NCI-H524 (cell line): Measurements from ENCODE around the gene IGSF3.
A peak's percentile ranks its signal among the peaks of the same experiment; 100 is the strongest.
"Not testable (repeated sequence)": the region's sequence is repeated elsewhere in the genome, so short reads cannot be mapped to it uniquely, and the experiment has no call there.

Experiments used
- DNase-seq, 2 experiments: peaks; one replicate each; lab custom pipeline; 2025; lab: John Stamatoyannopoulos, UW

The IGSF3 gene

DNA sequence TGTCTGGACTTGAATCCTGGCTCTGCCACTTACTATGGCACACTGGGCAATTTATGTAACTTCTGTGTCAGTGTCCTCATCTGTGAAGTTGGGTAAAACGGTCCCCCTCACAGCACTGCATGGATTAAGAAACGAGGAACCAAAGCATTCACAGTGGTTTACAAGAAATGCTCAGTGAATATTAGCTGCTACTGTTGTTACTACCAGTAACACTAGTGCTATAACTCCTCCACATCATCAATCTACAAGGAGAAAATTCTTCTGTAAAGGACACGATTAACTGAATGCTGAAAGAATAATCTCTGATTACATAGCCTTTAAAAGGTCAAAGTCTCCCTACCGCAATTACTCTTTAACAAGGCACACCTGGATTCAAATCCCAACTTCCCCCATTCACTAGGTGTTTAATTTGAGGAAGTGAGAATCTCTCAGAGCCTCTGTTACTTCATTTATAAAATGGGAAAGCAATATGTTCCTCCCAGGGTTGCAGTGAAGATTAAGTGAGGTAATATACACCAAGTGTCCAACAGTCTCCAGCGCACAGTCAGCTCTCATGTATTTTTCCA, 70.7 kb downstream of the IGSF3 start:
- DNase-seq: not testable (repeated sequence)

DNA sequence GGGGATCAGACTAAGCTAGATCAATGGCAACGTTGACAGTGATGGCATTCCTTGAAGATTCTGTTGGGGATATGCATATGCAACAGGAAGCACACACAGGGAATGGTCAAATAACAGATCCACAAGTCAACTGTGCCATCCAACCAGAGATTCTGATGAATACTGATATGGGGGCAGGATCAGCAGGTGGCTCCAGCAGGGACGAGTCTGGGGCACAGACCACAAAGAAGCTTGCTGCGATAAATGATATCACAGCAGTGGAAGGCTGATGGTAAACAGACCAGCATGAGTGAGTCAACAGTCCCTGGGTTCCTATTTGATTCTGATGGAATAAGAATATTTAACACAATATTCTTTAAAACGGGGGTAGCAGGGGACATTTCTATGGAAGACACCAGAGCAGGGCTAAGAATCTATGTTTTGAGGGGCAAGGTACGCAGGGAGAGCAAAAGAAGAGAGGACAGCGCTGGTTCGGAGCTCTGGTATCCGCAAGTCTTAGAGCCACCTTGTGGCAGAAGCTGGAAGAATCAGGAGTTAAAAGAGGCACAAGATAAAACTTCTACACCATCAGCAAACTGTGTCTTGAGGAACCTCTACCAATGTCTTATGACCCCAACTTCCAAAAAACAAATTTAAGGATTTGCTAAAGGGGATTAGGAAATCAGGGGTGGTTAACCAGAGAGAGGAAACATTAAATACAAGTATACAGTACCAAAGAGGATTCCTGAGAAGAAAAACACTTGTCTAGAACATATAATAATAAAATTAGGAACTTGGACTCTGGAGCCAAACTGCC, 71.4 kb downstream of the IGSF3 start:
- not testable (repeated sequence) for DNase-seq

DNA sequence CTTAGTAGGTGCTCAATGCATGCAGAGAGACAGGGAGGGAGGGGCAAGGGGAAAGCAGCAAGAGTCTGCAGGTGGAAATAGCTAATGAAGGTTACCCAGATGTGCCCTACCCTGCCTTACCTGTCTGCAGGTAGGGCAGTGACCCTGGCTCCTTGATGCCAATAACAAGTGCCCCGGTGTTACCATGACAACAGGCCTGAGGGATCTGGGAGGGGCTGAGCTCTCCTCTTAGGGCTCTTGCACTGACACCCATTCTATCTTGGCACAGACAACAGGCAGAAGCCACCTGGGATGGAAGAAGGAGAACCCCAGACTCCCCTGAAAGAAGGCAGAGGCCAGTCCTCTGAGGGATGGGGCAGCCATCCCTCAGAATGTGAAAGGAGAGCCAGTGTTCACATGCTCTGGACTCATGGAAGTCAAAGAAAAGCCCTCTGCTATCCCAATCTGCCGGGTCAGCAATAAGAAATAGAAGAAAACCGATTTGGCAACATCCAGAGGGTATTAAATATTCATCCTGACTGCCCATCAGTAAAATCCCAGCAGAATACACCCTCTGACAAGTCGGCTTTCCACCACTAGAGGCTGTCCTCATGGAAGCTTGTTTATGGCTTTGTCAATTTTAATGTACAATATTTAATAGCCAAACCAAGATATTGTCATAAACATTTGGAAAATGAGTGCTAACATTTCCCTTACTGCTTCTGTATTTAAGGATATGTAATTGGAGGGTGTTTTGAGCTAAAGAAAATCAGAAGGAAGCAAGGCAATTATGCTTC, 72.3 kb downstream of the IGSF3 start:
- DNase-seq: peak in 1 of 2 experiments; percentile 3

DNA sequence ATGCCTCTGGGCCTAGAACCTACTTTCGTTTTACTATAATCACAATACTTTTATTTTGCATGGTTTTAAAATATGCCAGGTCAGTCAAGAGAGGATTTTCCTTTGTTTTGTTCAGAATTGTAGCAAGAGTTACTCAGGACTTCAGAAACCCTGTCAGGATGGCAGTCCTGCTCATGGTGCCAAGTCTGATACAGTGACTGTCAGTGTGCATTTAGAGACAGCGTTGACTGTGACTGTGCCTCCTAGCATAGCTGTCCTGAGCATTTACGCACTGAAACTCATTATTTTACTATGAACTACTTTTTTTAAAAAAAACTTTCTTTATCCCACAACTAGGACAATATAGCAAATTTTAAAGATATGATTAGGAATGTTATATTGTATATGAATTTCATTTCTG, 73.6 kb downstream of the IGSF3 start:
- DNase-seq: not testable (repeated sequence)

DNA sequence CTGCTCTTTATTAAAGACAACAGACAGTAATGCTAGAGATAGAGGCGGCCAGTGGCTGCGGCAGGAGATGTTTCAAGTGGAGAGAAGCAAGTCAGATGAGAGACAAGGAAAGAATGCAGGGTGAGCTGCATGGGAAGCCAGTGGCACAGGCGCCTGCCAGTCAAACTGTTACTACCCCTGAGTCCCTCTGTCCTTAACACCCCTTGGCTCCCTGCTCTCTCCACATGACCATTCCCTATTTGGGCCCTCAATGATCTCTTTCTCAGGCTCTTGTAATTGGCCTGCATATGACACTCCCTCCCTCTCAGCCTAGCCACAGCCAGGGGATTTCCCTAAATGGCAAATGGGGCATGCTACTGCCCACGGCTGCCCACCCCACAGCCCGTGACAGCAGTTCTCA, 74.1 kb downstream of the IGSF3 start:
- DNase-seq: not testable (repeated sequence)

DNA sequence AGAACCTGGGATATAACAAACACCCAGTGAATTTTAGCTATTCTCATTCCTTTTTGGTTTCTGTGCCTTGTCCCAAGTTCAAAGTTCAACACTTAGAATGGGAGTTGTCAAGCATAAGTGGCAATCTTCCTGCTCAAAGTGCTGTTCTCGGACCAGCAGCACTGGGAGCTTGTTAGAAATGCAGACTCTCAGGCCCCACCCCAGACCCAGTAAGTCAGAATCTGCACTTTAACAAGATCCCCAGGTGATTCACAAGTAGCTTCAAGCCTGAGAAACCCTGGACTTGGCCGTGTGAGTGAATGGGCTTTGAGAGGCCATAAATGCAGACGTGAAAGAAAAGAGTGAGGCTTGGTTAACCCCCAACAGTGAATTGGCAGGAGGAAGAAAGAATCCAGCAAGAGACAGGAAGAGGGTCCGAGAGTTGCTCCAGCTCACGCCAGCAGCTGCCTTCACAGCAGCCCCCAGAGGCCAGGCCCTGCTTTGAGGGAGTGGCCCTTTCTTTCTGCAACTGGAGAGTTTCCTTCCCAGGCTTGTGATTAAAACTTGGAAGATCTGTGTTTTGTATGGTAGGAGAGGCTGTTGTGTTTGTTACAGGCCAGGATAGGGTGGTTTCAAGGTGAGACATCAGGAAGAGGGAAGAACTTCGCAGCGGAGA, 75.5 kb downstream of the IGSF3 start:
- not testable (repeated sequence) for DNase-seq

DNA sequence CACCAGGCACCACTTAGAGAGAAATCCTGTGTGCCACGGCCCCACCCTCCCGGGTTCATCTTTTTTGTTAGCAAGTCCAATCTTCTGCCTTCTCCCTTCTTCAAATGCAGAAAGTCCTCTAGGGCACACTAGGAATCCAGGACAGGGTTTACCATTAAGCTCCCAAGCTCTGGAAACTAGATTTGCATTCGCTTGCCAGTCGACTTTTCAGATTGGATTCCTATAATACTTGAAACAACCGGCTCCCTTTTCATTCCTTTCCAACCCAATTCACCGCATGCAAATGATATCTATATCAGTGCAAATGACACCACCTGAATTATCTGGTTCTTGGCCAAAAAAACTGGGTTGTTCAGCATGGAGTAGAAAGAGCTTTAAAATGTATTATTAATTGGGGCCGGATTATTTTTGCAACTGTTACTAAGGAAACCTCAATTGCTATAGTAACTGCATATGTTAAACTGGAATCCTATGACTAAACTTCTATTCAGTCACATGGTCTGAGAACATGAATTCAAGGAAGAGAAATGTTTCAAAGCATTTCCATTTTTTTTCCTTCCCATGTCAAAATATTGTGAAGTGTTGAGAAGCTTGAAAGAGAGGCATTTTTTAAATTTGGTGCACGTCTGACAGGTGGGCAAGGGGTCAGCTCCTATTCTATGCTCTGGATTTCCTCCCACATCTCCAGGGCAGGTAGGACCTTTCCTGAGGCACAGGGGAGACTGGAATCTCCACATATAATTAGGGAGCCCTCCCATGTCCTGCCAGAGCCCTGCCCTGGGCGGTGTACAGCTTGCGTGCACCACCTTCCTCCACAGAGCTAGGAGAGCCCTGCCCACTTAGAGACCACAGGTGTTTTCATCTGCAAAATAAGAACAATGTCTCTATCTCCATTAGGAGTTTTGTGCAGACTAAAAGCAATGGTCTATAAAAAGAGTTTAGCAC, 76.3 kb downstream of the IGSF3 start:
- DNase-seq: not testable (repeated sequence)

DNA sequence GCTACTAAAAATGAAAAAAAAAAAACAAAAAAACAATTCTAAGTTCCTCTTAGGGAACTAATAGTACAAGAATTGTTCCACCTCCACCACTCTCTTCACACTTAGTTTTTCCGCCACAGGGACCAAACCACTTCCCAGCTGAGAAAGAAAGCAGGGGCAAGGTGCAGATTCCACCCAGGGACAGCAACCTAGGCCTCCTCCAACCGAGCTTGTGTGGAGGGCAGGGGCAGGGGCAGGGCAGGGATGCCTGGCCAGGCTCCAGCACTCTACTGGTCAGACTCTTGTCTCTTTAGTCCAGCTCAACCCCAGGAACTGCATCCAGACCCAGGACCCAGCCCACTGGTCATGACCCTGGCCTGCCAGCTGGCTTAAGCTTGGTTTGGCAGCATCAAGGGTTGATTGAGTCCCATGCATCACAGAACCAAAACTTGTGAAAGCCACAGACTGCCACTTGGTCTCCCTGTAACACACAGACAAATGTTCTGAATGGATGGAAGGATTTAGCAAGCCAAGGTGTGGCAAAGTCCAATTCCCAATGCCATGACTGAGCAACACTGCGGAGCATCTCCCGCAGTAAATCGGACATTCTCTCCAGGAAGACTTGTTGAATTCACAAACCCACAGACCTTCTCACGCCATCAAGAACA, 77.1 kb downstream of the IGSF3 start:
- DNase-seq: not testable (repeated sequence)

DNA sequence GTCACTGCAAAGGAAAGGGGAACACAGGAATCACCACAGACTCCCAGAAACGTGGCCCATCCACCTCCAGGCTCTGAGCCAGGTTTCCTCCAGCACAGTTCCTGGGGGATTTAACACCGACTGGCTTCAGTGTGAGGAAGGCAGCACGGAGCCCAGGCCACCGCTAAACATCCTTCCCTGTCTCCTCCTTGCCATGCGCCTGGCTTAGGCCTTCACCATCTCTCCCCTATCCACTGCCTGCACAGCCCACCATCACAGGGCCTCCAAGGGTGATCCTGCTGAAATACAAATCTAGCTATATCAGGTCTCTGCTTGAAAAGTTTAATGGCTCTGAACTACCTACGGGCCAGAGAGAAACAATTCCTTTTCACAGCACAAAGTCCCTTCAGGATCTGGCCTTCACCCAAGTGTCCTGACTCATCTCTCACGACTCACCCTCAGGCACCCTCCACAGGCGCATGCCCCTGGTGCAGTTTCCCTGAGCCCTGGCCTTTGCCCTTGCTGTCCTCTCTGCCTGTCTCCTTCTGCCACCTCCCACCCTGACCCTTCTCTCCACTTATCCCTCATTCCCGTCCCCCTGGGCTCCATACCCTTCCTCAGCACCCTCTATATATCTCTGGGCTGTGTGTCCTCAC, 78.3 kb downstream of the IGSF3 start:
- not testable (repeated sequence) for DNase-seq

DNA sequence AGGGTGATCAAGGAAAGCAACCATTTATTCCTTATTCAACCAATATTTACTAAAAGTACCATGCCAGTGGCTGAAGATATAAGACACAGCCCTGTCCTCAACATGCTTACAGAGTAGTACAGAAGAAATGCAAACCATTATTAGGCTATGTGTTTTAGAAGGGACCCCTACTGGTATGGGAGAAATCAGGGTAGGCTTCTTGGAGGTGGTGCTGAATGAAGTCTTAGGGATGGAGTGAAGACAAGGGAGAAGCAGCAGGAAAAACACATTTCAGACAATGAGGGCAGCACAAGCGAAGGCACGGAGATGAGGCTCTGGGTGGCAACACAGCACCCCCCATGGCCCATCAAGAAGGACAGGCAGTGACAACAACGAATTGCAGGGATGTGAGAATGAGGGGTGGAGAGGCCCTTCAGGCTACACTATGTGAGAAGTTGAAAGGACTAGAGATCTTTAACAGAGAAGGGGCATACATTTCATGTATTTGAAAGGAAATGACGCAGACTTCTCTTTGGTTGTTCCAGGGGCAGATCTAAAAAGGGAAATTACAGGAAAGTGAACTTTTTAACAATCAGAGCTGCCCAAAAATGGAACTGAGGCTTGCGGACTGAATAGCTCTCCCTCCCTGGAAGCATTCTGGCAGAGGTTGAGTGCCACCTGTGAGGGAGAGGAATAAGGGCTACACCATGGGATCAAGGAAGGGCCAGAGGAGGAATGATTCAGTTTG, 79.9 kb downstream of the IGSF3 start:
- DNase-seq: no peak

DNA sequence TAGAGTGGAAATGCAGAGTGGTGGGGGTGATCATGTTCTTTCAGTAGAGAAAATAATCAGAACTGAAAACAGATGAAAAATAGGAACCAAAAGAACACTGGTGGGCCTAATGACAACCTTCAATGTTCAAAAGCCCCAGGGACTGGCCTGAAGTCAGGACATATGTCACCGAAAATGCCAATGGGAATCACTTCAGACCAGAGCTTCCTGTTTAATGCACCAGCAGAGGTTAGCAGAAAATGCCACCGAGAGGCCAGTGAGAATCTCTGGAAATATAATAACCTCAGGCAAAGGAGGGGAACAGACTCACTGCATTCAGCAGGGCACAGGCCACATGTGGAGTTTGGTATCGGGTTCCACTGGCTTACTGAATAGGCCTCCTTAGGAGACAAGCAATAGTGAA, 80.8 kb downstream of the IGSF3 start:
- peak in 1 of 2 experiments; percentile 22 for DNase-seq

DNA sequence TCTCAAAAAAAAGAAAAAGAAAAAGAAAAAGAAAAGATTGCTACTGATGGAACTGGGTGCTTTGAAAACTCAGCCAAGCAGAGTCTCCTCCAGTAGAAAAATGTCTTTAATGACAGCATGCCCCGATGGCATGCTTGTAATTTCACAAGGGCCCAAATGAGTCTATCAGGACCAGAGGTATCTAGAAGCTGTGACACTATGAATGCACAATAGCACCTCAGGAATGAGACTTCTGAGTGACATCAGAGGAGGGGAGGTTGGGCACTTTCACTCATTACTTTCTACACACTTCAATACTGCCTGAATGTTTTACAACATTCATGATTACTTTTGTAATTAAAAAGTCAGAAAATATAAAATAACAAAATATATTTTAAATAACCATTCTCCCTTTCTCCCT, 81.6 kb downstream of the IGSF3 start:
- no peak for DNase-seq

DNA sequence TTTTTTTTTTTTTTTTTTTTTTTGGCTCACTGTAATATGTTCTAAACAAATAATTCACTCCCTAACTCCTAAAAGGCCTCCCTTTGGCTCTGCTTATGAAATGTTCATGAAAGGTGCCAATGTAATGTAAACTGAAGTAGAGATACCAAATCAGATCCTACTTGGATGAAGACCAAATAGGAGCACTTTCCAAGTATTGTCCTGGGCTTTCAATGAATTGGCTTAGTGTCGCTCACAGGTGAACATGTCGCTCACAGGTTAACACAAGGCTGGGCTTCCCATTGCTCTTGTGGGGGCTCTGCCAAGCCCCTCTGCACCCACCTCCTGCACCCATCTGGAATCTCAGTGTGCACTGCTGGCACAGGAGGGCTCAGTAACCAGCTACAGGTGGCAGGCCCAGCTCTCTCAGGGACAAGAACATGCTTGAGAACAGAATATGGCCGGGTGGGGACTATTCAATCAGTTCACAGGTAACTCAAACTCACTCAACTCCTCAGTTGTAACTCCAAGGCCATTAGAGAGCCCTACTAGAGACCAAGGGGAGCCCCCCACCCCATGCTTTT, 86.1 kb downstream of the IGSF3 start:
- no peak for DNase-seq

DNA sequence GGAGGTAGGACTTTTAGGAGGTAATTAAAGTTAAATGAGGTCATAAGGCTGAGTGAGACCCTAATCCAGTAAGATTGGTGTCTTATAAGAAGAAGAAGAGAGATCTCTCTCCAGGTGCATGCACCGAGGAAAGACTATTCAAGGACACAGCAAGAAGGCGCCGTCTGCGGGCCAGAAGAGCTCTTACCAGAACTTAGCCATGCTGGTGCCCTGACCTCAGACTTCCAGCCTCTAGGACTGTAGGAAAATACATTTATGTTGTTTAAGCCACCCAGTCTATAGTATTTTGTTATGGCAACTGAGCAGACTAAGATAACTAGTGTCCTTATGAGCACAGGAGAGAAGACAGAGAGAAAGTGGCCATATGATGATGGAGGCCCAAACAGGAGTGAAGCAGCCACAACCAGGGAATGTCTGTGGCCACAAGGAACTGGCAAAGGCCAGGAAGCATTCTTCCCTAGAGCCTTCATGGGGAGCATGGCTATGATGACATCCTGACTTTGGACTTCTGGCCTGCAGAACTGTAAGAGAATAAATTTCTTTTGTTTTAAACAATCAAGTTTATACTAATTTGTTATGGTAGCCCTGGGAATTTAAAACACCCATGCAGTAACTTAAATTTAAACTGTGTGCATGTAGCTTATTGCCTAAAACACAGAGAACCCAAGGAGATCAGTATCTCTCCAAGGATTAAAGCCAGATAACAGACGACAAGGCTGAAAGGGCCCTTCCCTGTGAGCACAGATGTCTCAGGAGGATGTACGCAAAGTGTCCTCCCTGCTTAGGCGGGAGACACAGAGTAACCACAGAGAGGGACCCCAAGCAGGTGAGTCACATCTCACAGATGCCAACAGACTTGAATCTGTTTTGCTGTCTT, 86.8 kb downstream of the IGSF3 start:
- DNase-seq: peak in 1 of 2 experiments; percentile 41

DNA sequence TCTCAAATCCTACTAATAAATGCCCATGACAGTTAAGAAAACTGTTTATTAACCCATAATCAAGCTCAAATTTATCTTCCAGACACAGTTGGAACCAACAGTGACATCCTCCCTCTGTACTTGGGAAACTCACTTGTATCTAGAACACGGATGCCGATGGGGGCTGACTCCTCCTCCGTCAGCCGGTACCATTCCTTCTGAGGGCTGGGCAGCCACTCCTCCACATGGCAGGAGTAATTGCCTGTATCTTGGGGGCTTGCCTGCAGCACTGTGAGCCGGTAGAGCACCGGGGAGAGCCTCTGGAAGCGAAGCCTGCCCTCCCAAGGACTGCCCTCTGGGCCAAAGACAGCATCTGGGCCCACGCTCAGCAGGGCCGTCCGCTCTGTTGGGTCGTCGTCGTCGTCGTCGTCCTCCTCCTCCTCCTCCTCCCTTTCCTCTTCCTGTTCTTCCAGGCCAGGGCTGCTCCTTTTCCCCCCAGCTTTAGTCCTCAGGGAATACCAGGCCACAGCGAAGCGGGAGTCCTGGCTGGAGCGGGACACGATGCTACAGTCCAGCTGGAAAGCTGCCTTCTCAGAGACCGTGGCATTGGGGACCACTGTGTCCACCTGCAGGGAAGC, 88.2 kb downstream of the IGSF3 start:
- DNase-seq: no peak

DNA sequence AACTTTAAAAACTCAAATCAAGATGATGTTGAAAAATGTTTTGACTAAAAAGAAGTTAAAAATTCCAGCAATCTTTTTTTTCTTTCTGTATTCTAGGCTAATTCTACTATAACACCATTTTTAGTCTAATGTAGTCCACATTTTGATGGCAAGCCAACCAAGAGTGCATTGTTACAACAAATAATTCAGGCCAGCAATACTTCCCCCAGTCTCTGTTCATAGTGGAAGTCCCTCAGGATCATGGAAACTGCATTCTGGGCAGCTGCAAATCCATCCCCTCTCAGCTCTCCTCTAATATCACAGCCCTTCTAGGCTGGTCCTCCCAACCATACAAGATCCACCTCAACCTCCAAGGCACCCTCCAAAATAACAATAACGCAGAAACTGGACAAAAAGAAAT, 89.0 kb downstream of the IGSF3 start:
- DNase-seq: no peak

DNA sequence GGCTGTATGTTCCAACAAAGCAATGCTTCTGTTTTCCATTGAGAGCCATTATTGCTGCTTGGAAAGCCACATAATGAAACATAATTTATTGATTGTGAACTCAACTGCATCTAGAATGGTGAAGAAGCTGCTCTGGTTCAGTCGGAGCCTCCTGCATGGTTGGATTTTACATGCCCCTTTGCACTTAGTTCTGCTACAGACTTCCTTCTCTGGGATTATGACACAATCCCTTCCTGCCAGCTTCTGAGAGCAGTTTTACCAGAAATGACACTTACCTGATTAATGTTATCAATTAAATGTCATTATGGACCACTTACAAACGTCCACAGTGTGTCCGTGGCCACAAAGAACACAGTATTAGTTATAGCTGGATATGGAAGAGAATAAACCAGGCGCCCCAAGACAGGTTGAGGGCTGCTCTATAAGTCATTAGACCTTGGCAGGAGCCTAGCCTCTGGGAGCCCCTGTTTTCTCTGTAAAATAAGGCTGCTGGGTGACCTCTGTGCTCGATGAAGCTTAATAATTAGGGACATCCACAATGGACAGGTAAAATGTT, 89.7 kb downstream of the IGSF3 start:
- DNase-seq: no peak
